ENCODE measurements around the gene RTN3.

Gene RTN3

GRCh38 chr11:63747011-63747410 lies 65.7 kb downstream of the RTN3 start:
- no peak for DNase-seq

- DNase-seq: no peak
These were observed 68.3 kb downstream of the RTN3 start for GRCh38 chr11:63749624-63750023.

- no peak for DNase-seq
These were observed 75.8 kb downstream of the RTN3 start for GRCh38 chr11:63756919-63757761.

GRCh38 chr11:63760487-63761079 lies 79.3 kb downstream of the RTN3 start:
- no peak for DNase-seq

- no peak for DNase-seq
These were observed 79.9 kb downstream of the RTN3 start for GRCh38 chr11:63761188-63761587.

- peak; percentile 60 for DNase-seq
These were observed 80.8 kb downstream of the RTN3 start for GRCh38 chr11:63761931-63762653.

GRCh38 chr11:63762654-63763495 lies 81.6 kb downstream of the RTN3 start:
- peak; percentile 81 for DNase-seq

- DNase-seq: peak; percentile 66
These were observed 82.4 kb downstream of the RTN3 start for GRCh38 chr11:63763496-63764339.

GRCh38 chr11:63764340-63764678 lies 83.0 kb downstream of the RTN3 start:
- DNase-seq: no peak

- DNase-seq: peak; percentile 40
These were observed 83.7 kb downstream of the RTN3 start for GRCh38 chr11:63764679-63765647.

GRCh38 chr11:63765688-63766241 lies 84.5 kb downstream of the RTN3 start:
- peak; percentile 27 for DNase-seq

GRCh38 chr11:63766531-63767235 lies 85.4 kb downstream of the RTN3 start:
- peak; percentile 38 for DNase-seq

- DNase-seq: no peak
These were observed 85.9 kb downstream of the RTN3 start for GRCh38 chr11:63767267-63767564.

GRCh38 chr11:63767565-63768236 lies 86.4 kb downstream of the RTN3 start:
- DNase-seq: peak; percentile 82

- DNase-seq: peak; percentile 81
These were observed 87.1 kb downstream of the RTN3 start, which contains the start of gene ZFTA for GRCh38 chr11:63768237-63769041. Gene ZFTA, minus strand, starts transcription at chr11:63768775. Its CDS starts 153 bp downstream, at chr11:63768622.

- DNase-seq: peak; percentile 47
These were observed 87.9 kb downstream of the RTN3 start for GRCh38 chr11:63769042-63769713.

- DNase-seq: peak; percentile 42
These were observed 88.6 kb downstream of the RTN3 start for GRCh38 chr11:63769714-63770455.

Measured in right hindlimb (tissue), 1 donor.